H9 (cell line): ENCODE measurements around the gene PHF1. TPM values are rescaled to one million over a fixed set of nuclear protein-coding genes. Genes with fewer than 3 reads are reported as not detected.

Source experiments
- DNase-seq: peaks from one replicate; pipeline ENCODE4 v3.0.0-alpha.2; 2017
- H2AFZ ChIP-seq: one replicate; pipeline ENCODE4 v1.6.1; 2013; ENCODE audit warnings: mild to moderate bottlenecking, low read length, control low read depth, moderate library complexity
- H2AK5ac ChIP-seq: 2 replicates; pipeline ENCODE4 v1.6.1; 2013; ENCODE audit warnings: low read length, control low read depth, mixed read lengths; ENCODE audit not compliant: insufficient read length
- H2BK120ac ChIP-seq: one replicate; pipeline ENCODE4 v1.6.1; 2013; ENCODE audit warnings: low read depth, mild to moderate bottlenecking, low read length, control low read depth, inconsistent platforms; ENCODE audit not compliant: poor library complexity, severe bottlenecking
- H2BK12ac ChIP-seq: 2 replicates; pipeline ENCODE4 v1.6.1; 2013; ENCODE audit warnings: low read length, control low read depth, mixed read lengths, low read depth; ENCODE audit not compliant: insufficient read length
- H2BK15ac ChIP-seq: 2 replicates; pipeline ENCODE4 v1.6.1; 2013; ENCODE audit warnings: low read depth, low read length, control low read depth
- H2BK20ac ChIP-seq: one replicate; pipeline ENCODE4 v1.6.1; 2013; ENCODE audit warnings: low read depth, mild to moderate bottlenecking, low read length, control low read depth, inconsistent platforms; ENCODE audit not compliant: poor library complexity, severe bottlenecking
- H2BK5ac ChIP-seq: 2 replicates; pipeline ENCODE4 v1.6.1; 2013; ENCODE audit warnings: low read length, control low read depth, mixed read lengths; ENCODE audit not compliant: insufficient read length
- H3K14ac ChIP-seq: 2 replicates; pipeline ENCODE4 v1.6.1; 2013; ENCODE audit warnings: low read length, control low read depth; ENCODE audit not compliant: insufficient read depth
- H3K18ac ChIP-seq: 2 replicates; pipeline ENCODE4 v1.6.1; 2013; ENCODE audit warnings: low read depth, mild to moderate bottlenecking, mixed read lengths, low read length, control low read depth; ENCODE audit not compliant: insufficient read length
- H3K23ac ChIP-seq: 2 replicates; pipeline ENCODE4 v1.6.1; 2013; ENCODE audit warnings: low read length, control low read depth, mixed read lengths, low read depth; ENCODE audit not compliant: insufficient read length
- H3K23me2 ChIP-seq: 2 replicates; pipeline ENCODE4 v1.6.1; 2013; ENCODE audit warnings: low read depth, mild to moderate bottlenecking, mixed read lengths, low read length, control low read depth; ENCODE audit not compliant: insufficient read length, poor library complexity, severe bottlenecking
- H3K27ac ChIP-seq: 2 replicates; pipeline ENCODE4 v1.5.1; 2013; ENCODE audit warnings: low read length, control low read depth, mixed read lengths, low read depth; ENCODE audit not compliant: insufficient read length
- H3K27me3 ChIP-seq: 2 replicates; pipeline ENCODE4 v1.6.1; 2013; ENCODE audit warnings: low read length, control low read depth, inconsistent platforms; ENCODE audit not compliant: insufficient read depth
- H3K4ac ChIP-seq: 2 replicates; pipeline ENCODE4 v1.6.1; 2013; ENCODE audit warnings: low read depth, mild to moderate bottlenecking, control low read depth, inconsistent platforms, low read length, moderate library complexity
- H3K4me1 ChIP-seq: 2 replicates; pipeline ENCODE4 v1.6.1; 2013; ENCODE audit warnings: low read length, control low read depth, inconsistent platforms; ENCODE audit not compliant: insufficient read depth
- H3K4me2 ChIP-seq: 2 replicates; pipeline ENCODE4 v1.6.1; 2013; ENCODE audit warnings: low read length, control low read depth, mixed read lengths; ENCODE audit not compliant: insufficient read length, insufficient read depth
- H3K56ac ChIP-seq: 2 replicates; pipeline ENCODE4 v1.6.1; 2013; ENCODE audit warnings: low read depth, mild to moderate bottlenecking, mixed read lengths, low read length, control low read depth; ENCODE audit not compliant: insufficient read length
- H3K79me1 ChIP-seq: 2 replicates; pipeline ENCODE4 v1.6.1; 2013; ENCODE audit warnings: low read depth, mild to moderate bottlenecking, moderate library complexity, low read length, control low read depth, inconsistent platforms; ENCODE audit not compliant: insufficient read depth, poor library complexity, severe bottlenecking
- H3K79me2 ChIP-seq: 2 replicates; pipeline ENCODE4 v1.6.1; 2013; ENCODE audit warnings: low read length, control low read depth, inconsistent platforms; ENCODE audit not compliant: insufficient read depth
- H3K9ac ChIP-seq: 2 replicates; pipeline ENCODE4 v1.6.1; 2013; ENCODE audit warnings: low read length, control low read depth, mixed read lengths; ENCODE audit not compliant: insufficient read length; ENCODE audit errors: extremely low read depth
- H3K9me3 ChIP-seq: one replicate; pipeline ENCODE4 v1.6.1; 2013; ENCODE audit warnings: low read depth, low read length, inconsistent platforms; ENCODE audit not compliant: control insufficient read depth
- H3T11ph ChIP-seq: one replicate; pipeline ENCODE4 v1.6.1; 2013; ENCODE audit warnings: mild to moderate bottlenecking, low read length, control low read depth, inconsistent platforms
- H4K20me1 ChIP-seq: one replicate; pipeline ENCODE4 v1.6.1; 2013; ENCODE audit not compliant: control insufficient read depth, insufficient read length, insufficient read depth
- H4K5ac ChIP-seq: 2 replicates; pipeline ENCODE4 v1.6.1; 2013; ENCODE audit warnings: low read depth, mild to moderate bottlenecking, mixed read lengths, low read length, control low read depth; ENCODE audit not compliant: insufficient read length
- H4K8ac ChIP-seq: replicated peaks from 2 replicates; pipeline ENCODE4 v1.6.1; 2013; ENCODE audit warnings: low read length, control low read depth, mixed read lengths, low read depth; ENCODE audit not compliant: insufficient read length
- H4K91ac ChIP-seq: 2 replicates; pipeline ENCODE4 v1.6.1; 2013; ENCODE audit warnings: low read depth, mild to moderate bottlenecking, moderate library complexity, mixed read lengths, low read length, control low read depth; ENCODE audit not compliant: insufficient read length
- H3K27ac Mint-ChIP-seq, 3 experiments: 2 replicates in 2 of 3; 3 replicates in 1 of 3; pipeline ENCODE4 v1.8.0; 2020 to 2021; ENCODE audit warnings: mixed read lengths in 3 of 3, mild to moderate bottlenecking in 1 of 3, moderate library complexity in 1 of 3
- H3K27me3 Mint-ChIP-seq: 2 replicates; pipeline ENCODE4 v1.8.0; 2021; ENCODE audit warnings: low read depth, mild to moderate bottlenecking, moderate library complexity, mixed read lengths
- H3K36me3 Mint-ChIP-seq, 3 experiments: 2 replicates in 2 of 3; 3 replicates in 1 of 3; pipeline ENCODE4 v1.8.0; 2020 to 2021; ENCODE audit warnings: low read depth in 3 of 3, mixed read lengths in 3 of 3; ENCODE audit not compliant: insufficient read depth in 1 of 3
- H3K4me1 Mint-ChIP-seq, 2 experiments: 2 replicates each; pipeline ENCODE4 v1.8.0; 2020; ENCODE audit warnings: mixed read lengths in 2 of 2
- H3K4me3 Mint-ChIP-seq, 2 experiments: 2 replicates in 1 of 2; 3 replicates in 1 of 2; pipeline ENCODE4 v1.8.0; 2020 to 2021; ENCODE audit warnings: mild to moderate bottlenecking in 2 of 2, mixed read lengths in 2 of 2, moderate library complexity in 1 of 2
- H3K9me3 Mint-ChIP-seq, 2 experiments: 2 replicates in 1 of 2; 3 replicates in 1 of 2; pipeline ENCODE4 v1.8.0; 2020; ENCODE audit warnings: mild to moderate bottlenecking in 2 of 2, mixed read lengths in 2 of 2, moderate library complexity in 1 of 2
- CTCF ChIP-seq: fragments of 200-600 bp; sonication (generic); conservative IDR thresholded peaks from 3 replicates; pipeline ENCODE4 v1.8.0; 2021; ENCODE audit warnings: antibody characterized with exemption, mild to moderate bottlenecking
- WGBS: extraction: QIAGEN DNeasy Blood & Tissue Kit; methylation state at CpG from one replicate; pipeline ENCODE4 v1.1.7; 2013; ENCODE audit warnings: missing lambda C conversion rate, low lambda C conversion rate, mixed read lengths; ENCODE audit not compliant: insufficient read length; ENCODE audit errors: extremely low coverage; 5-methylcytosine and 5-hydroxymethylcytosine counted together
- total RNA-seq: library from RNA; stranded (reverse); gene quantifications from 2 replicates; pipeline ENCODE4 v1.2.1, GENCODE V29; 2021

Gene PHF1
- total RNA-seq, 1 experiment from 2014 or later: 56.8 TPM

GRCh38 chr6:33411632-33412005 is 805 bp downstream of the PHF1 start:
- H2BK15ac ChIP-seq: no peak overlapping the region
- no peak overlapping the region for H4K5ac ChIP-seq
- no peak overlapping the region for H3K9ac ChIP-seq
- H3K79me2 ChIP-seq: peaks cover 3% of the 10 kb centered on the region; the same call in 1 of the 2 replicates
- peaks cover 30 to 67% (median 64%) of the 10 kb centered on the region in 3 experiments for H3K36me3 Mint-ChIP-seq
- no peak overlapping the region for H3K4ac ChIP-seq
- H2AK5ac ChIP-seq: no peak overlapping the region
- H3K27ac Mint-ChIP-seq: peak overlapping the region; percentile 64 to 75 (median 65); a peak in 4 of 7 replicates
- no peak overlapping the region for H2BK120ac ChIP-seq
- no peak overlapping the region for H3K27ac ChIP-seq
- H3K9me3 Mint-ChIP-seq: no peaks in the 10 kb centered on the region
- H3K23ac ChIP-seq: no peak overlapping the region
- H2BK20ac ChIP-seq: no peak overlapping the region
- H4K91ac ChIP-seq: no peak overlapping the region
- no peak overlapping the region for H2BK12ac ChIP-seq
- no peak overlapping the region for H4K8ac ChIP-seq
- no peaks in the 10 kb centered on the region for H3K9me3 ChIP-seq
- H2AFZ ChIP-seq: no peak overlapping the region
- H3K27me3 ChIP-seq: no peaks in the 10 kb centered on the region
- peaks cover 12% of the 10 kb centered on the region for H3K23me2 ChIP-seq
- TF ChIP-seq CTCF: no peak
- H3K18ac ChIP-seq: no peak overlapping the region
- no peak overlapping the region for H3K56ac ChIP-seq
- peaks cover 1% of the 10 kb centered on the region for H3K27me3 Mint-ChIP-seq
- no peaks in the 10 kb centered on the region for H4K20me1 ChIP-seq
- no peak overlapping the region for H3K14ac ChIP-seq
- no peaks in the 10 kb centered on the region for H3K4me1 ChIP-seq
- peak overlapping the region; percentile 74 for H3K4me2 ChIP-seq
- peaks cover 30 to 44% of the 10 kb centered on the region in 2 experiments for H3K4me1 Mint-ChIP-seq
- no CpG with 5 or more reads among the region's 6 CpGs for WGBS
- H3K4me3 Mint-ChIP-seq: peak overlapping the region; percentile 76 to 86
- no peak overlapping the region for H2BK5ac ChIP-seq
- H3T11ph ChIP-seq: no peak overlapping the region
- no peak for DNase-seq
- H3K79me1 ChIP-seq: no peaks in the 10 kb centered on the region
